K562 (cell line): ENCODE measurements around the gene RGL4. TPM values are rescaled to one million over a fixed set of nuclear protein-coding genes. Genes with fewer than 3 reads are reported as not detected.

Experiments
- BCOR ChIP-seq: fragments of 450-650 bp; IDR thresholded peaks from 2 replicates; pipeline ENCODE4 v1.6.1; 2016
- CREBBP ChIP-seq: IDR thresholded peaks from one replicate; pipeline ENCODE4 v1.6.1; 2012; ENCODE audit warnings: low read depth, mild to moderate bottlenecking, control low read depth, inconsistent platforms, low read length
- EGR1 ChIP-seq: fragments of 450-650 bp; conservative IDR thresholded peaks from 2 replicates; pipeline ENCODE4 v1.6.1; 2017; ENCODE audit warnings: mild to moderate bottlenecking
- FOXA1 ChIP-seq: fragments of 450-650 bp; IDR thresholded peaks from 2 replicates; pipeline ENCODE4 v1.6.1; 2016; ENCODE audit warnings: mild to moderate bottlenecking, borderline replicate concordance
- FOXK2 ChIP-seq, 2 experiments: fragments of 450-650 bp; IDR thresholded peaks in 1 of 2; conservative IDR thresholded peaks in 1 of 2; 2 replicates each; pipeline ENCODE4 v1.6.1; 2016; ENCODE audit warnings: low read depth in 2 of 2, mild to moderate bottlenecking in 1 of 2
- FOXP1 ChIP-seq: sonication (generic); formaldehyde crosslinking; IDR thresholded peaks from 2 replicates; pipeline ENCODE4 v1.8.0; 2022; ENCODE audit warnings: mild to moderate bottlenecking, missing genetic modification reagents
- GABPA ChIP-seq: fragments of 200-800 bp; sonication (Bioruptor generic); conservative IDR thresholded peaks from 2 replicates; pipeline ENCODE4 v1.6.1; 2016; ENCODE audit warnings: low read depth, missing genetic modification characterization, missing compliant biosample characterization
- HDAC2 ChIP-seq: fragments of 450-650 bp; IDR thresholded peaks from 2 replicates; pipeline ENCODE4 v1.6.1; 2016; ENCODE audit warnings: mild to moderate bottlenecking
- HSF4 ChIP-seq: fragments of 250-450 bp; sonication (Bioruptor Pico); IDR thresholded peaks from 2 replicates; pipeline ENCODE4 v2.1.2; 2022; ENCODE audit warnings: mild to moderate bottlenecking, moderate library complexity, borderline replicate concordance
- KDM2B ChIP-seq: fragments of 250-450 bp; sonication (Bioruptor Pico); IDR thresholded peaks from 2 replicates; pipeline ENCODE4 v1.8.0; 2021; ENCODE audit warnings: mild to moderate bottlenecking, moderate library complexity
- KLF6 ChIP-seq: fragments of 250-450 bp; sonication (Bioruptor Pico); IDR thresholded peaks from 2 replicates; pipeline ENCODE4 v1.4.0; 2020; ENCODE audit warnings: mild to moderate bottlenecking, moderate library complexity, borderline replicate concordance
- MCM5 ChIP-seq: fragments of 450-650 bp; IDR thresholded peaks from 2 replicates; pipeline ENCODE4 v1.6.1; 2016; ENCODE audit warnings: low read depth
- MEF2D ChIP-seq: conservative IDR thresholded peaks from 2 replicates; pipeline ENCODE4 v1.6.1; 2016; ENCODE audit warnings: low read depth, missing genetic modification characterization, missing compliant biosample characterization
- NFXL1 ChIP-seq: fragments of 450-650 bp; formaldehyde crosslinking; IDR thresholded peaks from 2 replicates; pipeline ENCODE4 v1.4.0; 2021; ENCODE audit warnings: mild to moderate bottlenecking
- PRMT5 ChIP-seq: sonication (generic); formaldehyde crosslinking; IDR thresholded peaks from 2 replicates; pipeline ENCODE4 v1.5.0; 2020; ENCODE audit warnings: missing genetic modification reagents
- SAFB2 ChIP-seq: fragments of 200-400 bp; formaldehyde crosslinking; IDR thresholded peaks from 2 replicates; pipeline ENCODE4 v1.6.1; 2018; ENCODE audit warnings: borderline replicate concordance, low read length, low read depth, moderate library complexity; ENCODE audit not compliant: severe bottlenecking
- SMARCE1 ChIP-seq: fragments of 450-650 bp; IDR thresholded peaks from 2 replicates; pipeline ENCODE4 v1.7.1; 2016; ENCODE audit warnings: mild to moderate bottlenecking
- TBP ChIP-seq: optimal IDR thresholded peaks from 2 replicates; pipeline ENCODE3; 2011; ENCODE audit warnings: low read depth, low read length, improper control_type of control experiment
- ZKSCAN1 ChIP-seq: fragments of 150-350 bp; IDR thresholded peaks from 2 replicates; pipeline ENCODE4 v1.6.1; 2016; ENCODE audit warnings: low read depth, low read length
- ZNF76 ChIP-seq: fragments of 250-450 bp; sonication (Bioruptor Pico); IDR thresholded peaks from 2 replicates; pipeline ENCODE4 v1.4.0; 2020; ENCODE audit warnings: mild to moderate bottlenecking, moderate library complexity, borderline replicate concordance
- ZNF764 ChIP-seq: fragments of 250-450 bp; sonication (Bioruptor Pico); IDR thresholded peaks from 2 replicates; pipeline ENCODE4 v1.4.0; 2020; ENCODE audit warnings: low read depth, mild to moderate bottlenecking, moderate library complexity
- ZNF830 ChIP-seq: fragments of 250-450 bp; sonication (Bioruptor Pico); IDR thresholded peaks from 2 replicates; pipeline ENCODE4 v1.5.0; 2021; ENCODE audit warnings: mild to moderate bottlenecking
- ZZZ3 ChIP-seq: fragments of 450-650 bp; IDR thresholded peaks from 2 replicates; pipeline ENCODE4 v1.6.1; 2016; ENCODE audit warnings: antibody characterized with exemption, mild to moderate bottlenecking, moderate library complexity
- polyA plus RNA-seq, 8 experiments: library from polyadenylated mRNA; depleted of rRNA in 4 of 8; stranded (reverse) in 5 of 8; unstranded in 3 of 8; fragments of >200 nt; fragmentation: Nextera tagmentation in 2 of 8; fragmentation: Illumina TruSeq in 1 of 8; extraction: Ambion mirVana in 2 of 8; extraction: Trizol in 1 of 8; gene quantifications; 2 replicates each; pipeline versions ENCODE4 v1.2.1 to v1.2.3, GENCODE V29; 2011 to 2014; ENCODE audit warnings: inconsistent platforms in 1 of 8, missing spikeins in 1 of 8
- total RNA-seq, 7 experiments: library from RNA; depleted of rRNA in 6 of 7; stranded (reverse); fragments of >200 nt in 6 of 7; fragmentation: Illumina TruSeq in 2 of 7; extraction: Trizol in 2 of 7; gene quantifications; 2 replicates each; pipeline versions ENCODE4 v1.2.1 to v1.2.3, GENCODE V29; 2011 to 2021; ENCODE audit warnings: low replicate concordance in 1 of 7
- TF ChIP-seq, protein P1 (sequence below): fragments of 200-400 bp; formaldehyde crosslinking; IDR thresholded peaks from 2 replicates; pipeline ENCODE4 v1.6.1; 2017; ENCODE audit warnings: mild to moderate bottlenecking, low read depth, low read length, moderate library complexity
- TF ChIP-seq, protein P2 (sequence below): fragments of 250-450 bp; sonication (Bioruptor Pico); IDR thresholded peaks from 2 replicates; pipeline ENCODE4 v1.5.1; 2021; ENCODE audit warnings: mild to moderate bottlenecking
- TF ChIP-seq, protein P3 (sequence below), 2 experiments: fragments of 450-650 bp; IDR thresholded peaks; 2 replicates each; pipeline ENCODE4 v1.6.1; 2016

Gene RGL4
- total and polyA plus RNA-seq, 9 of the 15 experiments (the other 6 are each of a cell fraction or from before 2014, with no cell fraction given): not detected

DNA sequence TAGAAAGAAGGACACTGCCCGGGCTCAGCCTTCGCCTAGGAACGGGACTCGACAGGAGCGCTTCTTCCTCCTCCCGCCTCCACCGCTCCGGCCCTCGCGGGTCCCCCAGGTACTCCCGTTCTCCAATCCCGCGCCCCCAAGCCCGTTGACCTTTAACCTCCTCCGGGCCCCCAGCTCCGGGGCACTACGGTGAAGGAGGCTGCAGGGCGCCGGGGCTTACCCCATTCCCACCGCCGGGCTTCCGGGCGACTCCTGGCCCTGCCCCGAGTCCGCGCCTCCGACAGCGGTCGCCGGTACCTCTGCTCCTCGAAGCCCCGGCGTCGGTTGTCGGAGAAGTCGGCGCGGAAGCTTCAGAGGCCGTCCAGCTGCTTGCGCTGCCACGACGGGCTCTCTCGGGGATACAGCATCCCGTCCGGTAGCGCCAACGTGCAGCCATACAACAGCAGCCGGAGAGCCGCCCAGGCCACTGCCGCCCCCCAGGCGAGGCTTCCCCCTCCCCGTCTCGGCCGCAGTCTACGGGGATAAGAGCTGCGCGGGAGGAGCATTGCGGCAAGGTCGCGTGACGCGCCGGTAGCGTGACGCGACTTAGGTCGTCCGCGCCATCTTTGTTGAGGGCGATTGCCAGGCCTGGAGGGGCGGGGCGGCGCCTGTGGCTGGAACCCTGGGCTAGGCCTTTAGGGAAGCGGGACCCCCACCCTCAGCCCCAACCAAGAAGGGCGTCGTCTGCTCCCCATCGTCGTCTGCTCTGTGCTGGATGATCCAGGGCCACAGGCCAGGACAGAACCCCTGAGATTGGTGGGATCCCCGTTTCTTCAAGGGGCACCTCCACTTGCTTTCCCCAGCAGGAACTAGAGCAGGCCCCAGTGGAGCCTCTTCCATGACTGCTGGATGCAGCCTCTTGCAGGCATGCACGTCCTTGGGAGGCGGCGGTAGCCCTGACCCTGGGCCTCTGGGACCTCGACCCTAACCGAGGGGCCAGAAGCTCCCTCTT, 26.3 kb downstream of the RGL4 start (continued):
- no peak for TF ChIP-seq CREBBP
- TF ChIP-seq MCM5: no peak
- TF ChIP-seq GABPA (tag): peak; percentile 37
- peak; percentile 65 for TF ChIP-seq EGR1
- no peak for TF ChIP-seq ZZZ3
- no peak for TF ChIP-seq FOXA1
- TF ChIP-seq FOXP1 (CRISPR knock-in tag): peak; percentile 35; the same call in 1 of the 2 replicates
- TF ChIP-seq HDAC2: no peak
- TF ChIP-seq, protein P1, sequence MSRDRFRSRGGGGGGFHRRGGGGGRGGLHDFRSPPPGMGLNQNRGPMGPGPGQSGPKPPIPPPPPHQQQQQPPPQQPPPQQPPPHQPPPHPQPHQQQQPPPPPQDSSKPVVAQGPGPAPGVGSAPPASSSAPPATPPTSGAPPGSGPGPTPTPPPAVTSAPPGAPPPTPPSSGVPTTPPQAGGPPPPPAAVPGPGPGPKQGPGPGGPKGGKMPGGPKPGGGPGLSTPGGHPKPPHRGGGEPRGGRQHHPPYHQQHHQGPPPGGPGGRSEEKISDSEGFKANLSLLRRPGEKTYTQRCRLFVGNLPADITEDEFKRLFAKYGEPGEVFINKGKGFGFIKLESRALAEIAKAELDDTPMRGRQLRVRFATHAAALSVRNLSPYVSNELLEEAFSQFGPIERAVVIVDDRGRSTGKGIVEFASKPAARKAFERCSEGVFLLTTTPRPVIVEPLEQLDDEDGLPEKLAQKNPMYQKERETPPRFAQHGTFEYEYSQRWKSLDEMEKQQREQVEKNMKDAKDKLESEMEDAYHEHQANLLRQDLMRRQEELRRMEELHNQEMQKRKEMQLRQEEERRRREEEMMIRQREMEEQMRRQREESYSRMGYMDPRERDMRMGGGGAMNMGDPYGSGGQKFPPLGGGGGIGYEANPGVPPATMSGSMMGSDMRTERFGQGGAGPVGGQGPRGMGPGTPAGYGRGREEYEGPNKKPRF: no peak
- TF ChIP-seq ZKSCAN1: no peak
- no peak for TF ChIP-seq MEF2D (tag)
- TF ChIP-seq, protein P2, sequence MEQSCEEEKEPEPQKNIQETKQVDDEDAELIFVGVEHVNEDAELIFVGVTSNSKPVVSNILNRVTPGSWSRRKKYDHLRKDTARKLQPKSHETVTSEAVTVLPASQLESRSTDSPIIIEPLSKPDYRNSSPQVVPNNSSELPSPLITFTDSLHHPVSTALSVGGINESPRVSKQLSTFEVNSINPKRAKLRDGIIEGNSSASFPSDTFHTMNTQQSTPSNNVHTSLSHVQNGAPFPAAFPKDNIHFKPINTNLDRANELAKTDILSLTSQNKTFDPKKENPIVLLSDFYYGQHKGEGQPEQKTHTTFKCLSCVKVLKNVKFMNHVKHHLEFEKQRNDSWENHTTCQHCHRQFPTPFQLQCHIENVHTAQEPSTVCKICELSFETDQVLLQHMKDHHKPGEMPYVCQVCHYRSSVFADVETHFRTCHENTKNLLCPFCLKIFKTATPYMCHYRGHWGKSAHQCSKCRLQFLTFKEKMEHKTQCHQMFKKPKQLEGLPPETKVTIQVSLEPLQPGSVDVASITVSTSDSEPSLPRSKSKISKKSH (CRISPR knock-in tag): no peak
- TF ChIP-seq ZNF830 (CRISPR knock-in tag): no peak
- TF ChIP-seq, protein P3, sequence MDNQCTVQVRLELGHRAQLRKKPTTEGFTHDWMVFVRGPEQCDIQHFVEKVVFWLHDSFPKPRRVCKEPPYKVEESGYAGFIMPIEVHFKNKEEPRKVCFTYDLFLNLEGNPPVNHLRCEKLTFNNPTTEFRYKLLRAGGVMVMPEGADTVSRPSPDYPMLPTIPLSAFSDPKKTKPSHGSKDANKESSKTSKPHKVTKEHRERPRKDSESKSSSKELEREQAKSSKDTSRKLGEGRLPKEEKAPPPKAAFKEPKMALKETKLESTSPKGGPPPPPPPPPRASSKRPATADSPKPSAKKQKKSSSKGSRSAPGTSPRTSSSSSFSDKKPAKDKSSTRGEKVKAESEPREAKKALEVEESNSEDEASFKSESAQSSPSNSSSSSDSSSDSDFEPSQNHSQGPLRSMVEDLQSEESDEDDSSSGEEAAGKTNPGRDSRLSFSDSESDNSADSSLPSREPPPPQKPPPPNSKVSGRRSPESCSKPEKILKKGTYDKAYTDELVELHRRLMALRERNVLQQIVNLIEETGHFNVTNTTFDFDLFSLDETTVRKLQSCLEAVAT (IDR thresholded peaks at IDR 0.05): no peak
- no peak for TF ChIP-seq KDM2B (CRISPR knock-in tag)
- TF ChIP-seq KLF6: no peak
- TF ChIP-seq NFXL1 (CRISPR knock-in tag): no peak
- TF ChIP-seq ZNF764: no peak
- no peak for TF ChIP-seq HSF4 (CRISPR knock-in tag)
- TF ChIP-seq SAFB2: no peak
- TF ChIP-seq ZNF76: no peak
- peak; percentile 81 for TF ChIP-seq TBP
- no peak for TF ChIP-seq FOXK2 (conservative IDR thresholded peaks at IDR 0.05 in 1 of 2, IDR thresholded peaks at IDR 0.05 in 1 of 2; ENCODE audit: low read depth in 2 of 2)
- peak; percentile 37 for TF ChIP-seq BCOR
- TF ChIP-seq SMARCE1: no peak
- no peak for TF ChIP-seq PRMT5 (CRISPR knock-in tag)
